Coronary artery (tissue), 2 donors: ENCODE results near the gene DNAJC7.

Source experiments
- DNase-seq: peaks from one replicate; pipeline ENCODE4 v3.0.0-alpha.2; 2017; ENCODE audit warnings: low spot score
- H3K27ac ChIP-seq, 2 donors: fragments of 200-600 bp; sonication (generic); one replicate each; pipeline ENCODE4 v1.5.1; 2016 to 2019
- H3K4me3 ChIP-seq: fragments of 200-600 bp; sonication (generic); 2 replicates; pipeline ENCODE4 v1.5.1; 2016; ENCODE audit warnings: mild to moderate bottlenecking, moderate library complexity
- TF ChIP-seq, protein P1 (sequence below): fragments of 200-600 bp; sonication (generic); IDR thresholded peaks from one replicate; pipeline ENCODE4 v1.5.1; 2019; ENCODE audit warnings: antibody characterized with exemption

Gene DNAJC7

GRCh38 chr17:41956522-41956921 lies 60.7 kb downstream of the DNAJC7 start:
- no peak for DNase-seq
- TF ChIP-seq, protein P1, sequence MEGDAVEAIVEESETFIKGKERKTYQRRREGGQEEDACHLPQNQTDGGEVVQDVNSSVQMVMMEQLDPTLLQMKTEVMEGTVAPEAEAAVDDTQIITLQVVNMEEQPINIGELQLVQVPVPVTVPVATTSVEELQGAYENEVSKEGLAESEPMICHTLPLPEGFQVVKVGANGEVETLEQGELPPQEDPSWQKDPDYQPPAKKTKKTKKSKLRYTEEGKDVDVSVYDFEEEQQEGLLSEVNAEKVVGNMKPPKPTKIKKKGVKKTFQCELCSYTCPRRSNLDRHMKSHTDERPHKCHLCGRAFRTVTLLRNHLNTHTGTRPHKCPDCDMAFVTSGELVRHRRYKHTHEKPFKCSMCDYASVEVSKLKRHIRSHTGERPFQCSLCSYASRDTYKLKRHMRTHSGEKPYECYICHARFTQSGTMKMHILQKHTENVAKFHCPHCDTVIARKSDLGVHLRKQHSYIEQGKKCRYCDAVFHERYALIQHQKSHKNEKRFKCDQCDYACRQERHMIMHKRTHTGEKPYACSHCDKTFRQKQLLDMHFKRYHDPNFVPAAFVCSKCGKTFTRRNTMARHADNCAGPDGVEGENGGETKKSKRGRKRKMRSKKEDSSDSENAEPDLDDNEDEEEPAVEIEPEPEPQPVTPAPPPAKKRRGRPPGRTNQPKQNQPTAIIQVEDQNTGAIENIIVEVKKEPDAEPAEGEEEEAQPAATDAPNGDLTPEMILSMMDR, result no peak
- Histone ChIP-seq H3K4me3 (no peak overlapping the region), H3K27ac (no peak overlapping the region)

- Histone ChIP-seq H3K27ac (no peak overlapping the region), H3K4me3 (no peak overlapping the region)
- TF ChIP-seq, protein P1, result no peak
- no peak for DNase-seq
Measured at GRCh38 chr17:41948762-41949460, 68.3 kb downstream of the DNAJC7 start.

DNA sequence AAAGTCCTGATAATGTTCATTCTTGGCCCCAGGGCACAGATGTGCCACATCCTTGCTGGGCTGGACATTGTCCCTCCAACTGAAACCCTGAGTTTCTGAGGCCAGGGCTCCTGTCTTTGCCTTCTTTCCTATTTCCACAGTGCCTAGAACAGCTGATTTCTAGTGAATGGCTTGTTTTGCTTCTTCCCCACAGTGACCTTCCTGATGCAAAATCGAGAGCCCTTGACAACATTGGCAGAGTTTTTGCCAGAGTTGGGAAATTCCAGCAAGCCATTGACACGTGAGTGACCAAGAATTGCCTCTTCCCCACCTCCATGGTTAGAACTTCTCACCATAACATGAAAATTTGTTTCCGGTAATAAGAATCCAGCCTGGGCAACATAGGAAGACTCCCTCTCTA lies 72.3 kb downstream of the DNAJC7 start:
- TF ChIP-seq, protein P1, result no peak
- no peak overlapping the region for H3K4me3 ChIP-seq

GRCh38 chr17:41943492-41943891 lies 73.7 kb downstream of the DNAJC7 start:
- TF ChIP-seq, protein P1, result no peak
- DNase-seq, result no peak
- Histone ChIP-seq H3K4me3 (no peak overlapping the region), H3K27ac (no peak overlapping the region)

More for the DNA sequence above, 72.3 kb downstream of the DNAJC7 start:
- DNase-seq, result no peak
- H3K27ac ChIP-seq, result no peak overlapping the region

GRCh38 chr17:41942626-41943373 lies 74.4 kb downstream of the DNAJC7 start:
- TF ChIP-seq, protein P1, result no peak
- H3K4me3 ChIP-seq, result no peak overlapping the region
- no peak overlapping the region for H3K27ac ChIP-seq
- no peak for DNase-seq

DNA sequence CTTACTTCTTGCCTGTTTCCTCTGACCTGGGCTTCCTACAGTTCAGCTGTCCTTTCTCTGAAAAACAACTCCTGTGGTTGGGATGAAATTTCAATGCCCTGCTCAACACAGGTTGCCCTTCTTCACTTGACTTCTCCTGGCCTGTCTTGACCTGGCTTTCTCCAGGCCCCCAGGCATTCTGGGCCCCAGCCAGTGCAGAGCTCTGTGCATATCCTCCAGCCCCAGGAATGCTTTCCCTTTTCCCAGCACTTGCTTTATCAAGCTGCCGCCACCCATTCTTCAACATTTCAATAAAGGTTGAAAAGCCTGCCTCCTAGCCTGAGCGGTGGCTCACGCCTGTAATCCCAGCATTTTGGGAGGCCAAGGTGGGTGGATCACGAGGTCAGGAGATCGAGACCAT lies 76.1 kb downstream of the DNAJC7 start:
- no peak for DNase-seq
- H3K4me3 ChIP-seq, result no peak overlapping the region
- no peak overlapping the region for H3K27ac ChIP-seq
- TF ChIP-seq, protein P1, result no peak

GRCh38 chr17:41939693-41940090 lies 77.5 kb downstream of the DNAJC7 start:
- DNase-seq, result no peak
- TF ChIP-seq, protein P1, result no peak
- Histone ChIP-seq H3K27ac (no peak overlapping the region), H3K4me3 (no peak overlapping the region)
